DOHH2 (cell line): ENCODE measurements around the gene DUSP28.

ENCODE experiments used
- H3F3A ChIP-seq: fragments of 200-600 bp; sonication (generic), shearing (Covaris generic); 2 replicates; pipeline ENCODE4 v1.6.0; 2016; ENCODE audit warnings: antibody characterized with exemption, mild to moderate bottlenecking; ENCODE audit not compliant: control insufficient read depth, insufficient read depth
- H3K27ac ChIP-seq: fragments of 200-600 bp; sonication (generic); 2 replicates; pipeline ENCODE4 v1.5.1; 2014; ENCODE audit warnings: low read depth, mild to moderate bottlenecking, low read length, moderate library complexity
- H3K27me3 ChIP-seq: fragments of 200-600 bp; sonication (generic); 2 replicates; pipeline ENCODE4 v1.6.1; 2014; ENCODE audit warnings: mild to moderate bottlenecking, low read length, mixed read lengths; ENCODE audit not compliant: control insufficient read depth
- H3K36me3 ChIP-seq: fragments of 200-600 bp; sonication (generic); 2 replicates; pipeline ENCODE4 v1.6.1; 2014; ENCODE audit warnings: mild to moderate bottlenecking, low read length, moderate library complexity, mixed read lengths; ENCODE audit not compliant: control insufficient read depth
- H3K4me1 ChIP-seq: fragments of 200-600 bp; sonication (generic); 2 replicates; pipeline ENCODE4 v1.6.1; 2014; ENCODE audit warnings: mild to moderate bottlenecking, low read length, mixed read lengths; ENCODE audit not compliant: control insufficient read depth
- H3K4me2 ChIP-seq: fragments of 200-600 bp; sonication (generic); 2 replicates; pipeline ENCODE4 v1.6.0; 2014; ENCODE audit warnings: mild to moderate bottlenecking, low read length, moderate library complexity
- H3K4me3 ChIP-seq: fragments of 200-600 bp; sonication (generic); 2 replicates; pipeline ENCODE4 v1.5.1; 2014; ENCODE audit warnings: mild to moderate bottlenecking, low read length, mixed read lengths
- H3K79me2 ChIP-seq: fragments of 200-600 bp; sonication (generic); 2 replicates; pipeline ENCODE4 v1.6.1; 2014; ENCODE audit warnings: mild to moderate bottlenecking, low read length, mixed read lengths; ENCODE audit not compliant: control insufficient read depth
- H3K9me2 ChIP-seq: fragments of 200-600 bp; sonication (generic); replicated peaks from 2 replicates; pipeline ENCODE4 v1.6.1; 2014; ENCODE audit warnings: mild to moderate bottlenecking, low read length, mixed read lengths; ENCODE audit not compliant: control insufficient read depth
- H3K9me3 ChIP-seq: fragments of 200-600 bp; sonication (generic); 2 replicates; pipeline ENCODE4 v1.6.1; 2014; ENCODE audit warnings: antibody characterized with exemption, low read length, mixed read lengths; ENCODE audit not compliant: control insufficient read depth, insufficient read depth
- H4K20me1 ChIP-seq: fragments of 200-600 bp; sonication (generic); 2 replicates; pipeline ENCODE4 v1.6.0; 2014; ENCODE audit warnings: low read depth, mild to moderate bottlenecking, antibody characterized with exemption, low read length, moderate library complexity; ENCODE audit not compliant: control insufficient read depth, insufficient read depth
- EZH2phosphoT487 ChIP-seq: fragments of 200-600 bp; sonication (generic); IDR thresholded peaks from 2 replicates; pipeline ENCODE4 v1.6.1; 2017; ENCODE audit warnings: borderline replicate concordance, mild to moderate bottlenecking, antibody characterized with exemption, low read length, moderate library complexity, mixed read lengths
- TF ChIP-seq, protein P1 (sequence below): fragments of 200-600 bp; sonication (generic); IDR thresholded peaks from one replicate; pipeline ENCODE4 v1.5.1; 2014; ENCODE audit warnings: antibody characterized with exemption, mild to moderate bottlenecking, low read depth, low read length; ENCODE audit not compliant: poor library complexity, severe bottlenecking

DUSP28 gene, protein sequence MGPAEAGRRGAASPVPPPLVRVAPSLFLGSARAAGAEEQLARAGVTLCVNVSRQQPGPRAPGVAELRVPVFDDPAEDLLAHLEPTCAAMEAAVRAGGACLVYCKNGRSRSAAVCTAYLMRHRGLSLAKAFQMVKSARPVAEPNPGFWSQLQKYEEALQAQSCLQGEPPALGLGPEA

DNA sequence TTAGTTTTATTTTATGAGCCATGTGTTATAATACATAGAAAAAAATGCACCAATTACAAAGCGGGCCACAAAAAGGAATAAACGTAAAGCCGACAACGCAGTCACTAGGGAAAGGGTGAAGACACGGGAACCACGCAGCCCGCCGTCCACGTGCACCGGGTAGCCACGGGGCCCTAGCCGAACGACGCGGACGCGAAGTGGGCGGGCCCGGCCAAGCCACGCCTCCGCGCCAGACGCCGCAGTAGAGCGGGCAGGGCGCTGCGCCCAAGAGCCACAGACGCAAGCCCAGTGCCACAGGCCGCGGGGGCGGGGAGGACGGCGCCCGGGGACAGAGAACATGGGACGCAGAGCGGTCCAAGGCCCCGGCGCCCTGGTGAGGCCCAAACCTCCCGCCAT lies at the start of gene DUSP28:
Gene DUSP28, plus strand, starts transcription at position 274 of the 396 bp plus-strand sequence. CDS start 328 bp downstream, outside the sequence.
- Histone ChIP-seq H3K27me3 (no peaks in the 10 kb centered on the region), H4K20me1 (no peaks in the 10 kb centered on the region), H3K4me1 (peaks cover 54% of the 10 kb centered on the region), H3F3A (peaks cover 16% of the 10 kb centered on the region), H3K79me2 (peaks cover 94% of the 10 kb centered on the region), H3K9me2 (no peaks in the 10 kb centered on the region), H3K4me2 (peak within 1 kb of the TSS; percentile 71), H3K27ac (peak within 1 kb of the TSS; percentile 88), H3K36me3 (peaks cover 79% of the 10 kb centered on the region), H3K9me3 (no peaks in the 10 kb centered on the region), H3K4me3 (peak within 1 kb of the TSS; percentile 93)
- TF ChIP-seq, protein P1, sequence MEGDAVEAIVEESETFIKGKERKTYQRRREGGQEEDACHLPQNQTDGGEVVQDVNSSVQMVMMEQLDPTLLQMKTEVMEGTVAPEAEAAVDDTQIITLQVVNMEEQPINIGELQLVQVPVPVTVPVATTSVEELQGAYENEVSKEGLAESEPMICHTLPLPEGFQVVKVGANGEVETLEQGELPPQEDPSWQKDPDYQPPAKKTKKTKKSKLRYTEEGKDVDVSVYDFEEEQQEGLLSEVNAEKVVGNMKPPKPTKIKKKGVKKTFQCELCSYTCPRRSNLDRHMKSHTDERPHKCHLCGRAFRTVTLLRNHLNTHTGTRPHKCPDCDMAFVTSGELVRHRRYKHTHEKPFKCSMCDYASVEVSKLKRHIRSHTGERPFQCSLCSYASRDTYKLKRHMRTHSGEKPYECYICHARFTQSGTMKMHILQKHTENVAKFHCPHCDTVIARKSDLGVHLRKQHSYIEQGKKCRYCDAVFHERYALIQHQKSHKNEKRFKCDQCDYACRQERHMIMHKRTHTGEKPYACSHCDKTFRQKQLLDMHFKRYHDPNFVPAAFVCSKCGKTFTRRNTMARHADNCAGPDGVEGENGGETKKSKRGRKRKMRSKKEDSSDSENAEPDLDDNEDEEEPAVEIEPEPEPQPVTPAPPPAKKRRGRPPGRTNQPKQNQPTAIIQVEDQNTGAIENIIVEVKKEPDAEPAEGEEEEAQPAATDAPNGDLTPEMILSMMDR, result no peak
- no peak for TF ChIP-seq EZH2phosphoT487

DNA sequence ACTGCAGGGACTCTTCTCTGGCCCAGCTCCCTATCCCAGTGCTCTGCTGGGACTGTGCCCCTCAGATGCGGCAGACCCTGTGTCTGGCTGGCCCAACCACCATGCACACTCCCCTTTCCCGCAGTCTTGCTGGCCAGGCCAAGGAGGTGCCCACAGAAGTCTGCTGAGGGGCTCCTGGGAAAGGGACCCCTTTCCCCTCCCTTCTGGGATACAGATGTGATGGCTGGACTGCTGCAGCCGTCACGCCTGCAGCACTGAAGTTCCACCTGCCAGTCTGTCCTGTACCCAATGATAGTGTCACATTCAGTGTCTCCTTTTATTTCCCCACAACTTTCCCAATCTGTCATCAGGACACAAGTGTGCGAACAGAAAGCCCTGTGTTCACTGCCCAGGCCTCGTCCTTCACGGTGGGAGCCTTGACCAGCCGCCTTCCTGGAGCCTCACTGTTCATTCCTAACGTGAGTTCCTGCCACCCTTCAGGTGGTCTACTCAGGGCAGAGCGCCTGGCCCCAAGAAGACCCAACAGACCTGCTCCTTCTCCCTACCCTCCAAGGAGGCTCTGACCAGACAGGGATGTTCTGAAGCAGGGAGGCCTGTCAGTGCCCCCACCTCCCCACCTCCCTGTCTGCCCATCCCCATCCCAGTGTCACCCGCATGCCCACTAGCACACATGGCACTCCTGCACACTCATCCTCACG lies 49.5 kb upstream of the DUSP28 start:
- peaks cover 5% of the 10 kb centered on the region; the same call in 1 of the 2 replicates for H4K20me1 ChIP-seq
- no peak for TF ChIP-seq EZH2phosphoT487
- TF ChIP-seq, protein P1, result no peak

DNA sequence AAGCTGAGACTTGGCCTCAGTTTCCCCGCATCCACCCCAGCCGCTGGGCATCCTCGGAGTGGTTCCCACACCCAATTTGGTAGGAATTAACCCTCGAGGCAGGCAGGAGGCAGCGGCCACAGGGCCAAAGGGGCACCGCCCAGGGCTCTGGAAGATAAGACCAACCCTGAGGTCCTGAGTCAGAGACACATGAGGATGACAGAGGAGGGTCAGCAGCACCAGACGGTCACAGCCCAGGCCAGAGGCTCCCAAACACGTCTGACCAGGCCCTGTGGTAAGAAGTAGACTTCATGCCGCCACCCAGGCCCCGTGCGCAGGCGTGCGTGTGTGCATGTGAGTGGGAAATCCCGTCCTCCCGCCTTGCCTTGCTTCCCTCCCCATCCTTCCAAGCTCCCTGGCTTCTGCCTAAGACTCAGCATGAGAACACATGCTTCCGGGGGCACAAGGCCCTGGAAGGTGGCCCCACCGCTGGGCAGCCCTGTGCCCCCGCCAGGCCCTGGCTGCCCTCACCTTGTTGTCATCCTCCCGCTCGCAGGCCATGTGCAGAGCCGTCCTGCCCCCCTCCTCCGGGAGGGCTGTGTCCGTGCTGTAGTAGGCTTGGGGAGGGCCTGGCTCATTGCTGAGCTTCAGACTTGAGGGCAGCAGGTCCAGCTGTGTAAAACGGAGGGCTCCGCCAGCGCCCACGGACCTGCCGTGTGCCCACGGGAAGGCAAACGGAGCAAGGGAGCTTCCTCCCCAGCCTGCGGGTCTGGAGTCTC lies 48.6 kb upstream of the DUSP28 start:
- Histone ChIP-seq H3K4me3 (no peak overlapping the region), H3K4me1 (peaks cover 12% of the 10 kb centered on the region), H3K27ac (no peak overlapping the region), H3K9me2 (no peaks in the 10 kb centered on the region), H3K4me2 (no peak overlapping the region), H4K20me1 (peaks cover 5% of the 10 kb centered on the region; the same call in 1 of the 2 replicates), H3K27me3 (no peaks in the 10 kb centered on the region), H3K9me3 (no peaks in the 10 kb centered on the region), H3F3A (no peaks in the 10 kb centered on the region), H3K36me3 (peaks cover 17% of the 10 kb centered on the region), H3K79me2 (no peaks in the 10 kb centered on the region)
- TF ChIP-seq, protein P1, result no peak

More for the DNA sequence above, 49.5 kb upstream of the DUSP28 start:
- H3K27ac ChIP-seq, result no peak overlapping the region
- no peak overlapping the region for H3K4me2 ChIP-seq
- H3F3A ChIP-seq, result no peaks in the 10 kb centered on the region
- H3K4me3 ChIP-seq, result no peak overlapping the region
- no peaks in the 10 kb centered on the region for H3K27me3 ChIP-seq
- no peaks in the 10 kb centered on the region for H3K9me2 ChIP-seq
- no peaks in the 10 kb centered on the region for H3K9me3 ChIP-seq
- no peaks in the 10 kb centered on the region for H3K79me2 ChIP-seq
- peaks cover 17% of the 10 kb centered on the region for H3K36me3 ChIP-seq
- peaks cover 12% of the 10 kb centered on the region for H3K4me1 ChIP-seq
